Measurements from ENCODE around the gene DGKA.
"Not testable (repeated sequence)": the region's sequence is repeated elsewhere in the genome, so short reads cannot be mapped to it uniquely, and the experiment has no call there.

The DGKA gene

GRCh38 chr12:55969356-55969755, 38.4 kb downstream of the DGKA start:
- no peak for DNase-seq

- DNase-seq, result peak; percentile 72
These were observed 39.8 kb downstream of the DGKA start for GRCh38 chr12:55970775-55971174.

DNA sequence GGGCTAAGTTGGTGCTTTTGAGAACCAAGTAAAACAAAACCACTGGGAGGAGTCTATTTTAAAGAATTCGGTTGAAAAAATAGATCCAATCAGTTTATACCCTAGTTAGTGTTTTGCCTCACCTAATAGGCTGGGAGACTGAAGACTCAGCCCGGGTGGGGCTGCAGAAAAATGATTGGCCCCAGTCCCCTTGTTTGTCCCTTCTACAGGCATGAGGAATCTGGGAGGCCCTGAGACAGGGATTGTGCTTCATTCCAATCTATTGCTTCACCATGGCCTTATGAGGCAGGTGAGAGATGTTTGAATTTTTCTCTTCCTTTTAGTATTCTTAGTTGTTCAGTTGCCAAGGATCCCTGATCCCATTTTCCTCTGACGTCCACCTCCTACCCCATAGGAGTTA, 41.1 kb downstream of the DGKA start:
- peak; percentile 79 for DNase-seq

DNA sequence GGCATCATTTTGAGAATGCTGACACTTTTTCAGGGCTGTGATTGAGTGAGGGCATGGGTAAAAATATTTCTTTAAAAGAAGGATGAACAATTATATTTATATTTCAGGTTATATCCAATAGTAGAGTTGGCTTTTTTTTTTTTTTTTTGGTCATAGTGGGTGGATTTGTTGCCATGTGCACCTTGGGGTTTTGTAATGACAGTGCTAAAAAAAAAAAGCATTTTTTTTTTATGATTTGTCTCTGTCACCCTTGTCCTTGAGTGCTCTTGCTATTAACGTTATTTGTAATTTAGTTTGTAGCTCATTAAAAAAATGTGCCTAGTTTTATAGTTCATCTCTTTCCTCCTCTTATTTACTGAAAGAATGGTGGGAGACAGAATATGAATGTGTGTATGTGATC, 41.5 kb downstream of the DGKA start:
- no peak for DNase-seq

GRCh38 chr12:55972911-55973598, 42.1 kb downstream of the DGKA start:
- DNase-seq, result no peak

DNA sequence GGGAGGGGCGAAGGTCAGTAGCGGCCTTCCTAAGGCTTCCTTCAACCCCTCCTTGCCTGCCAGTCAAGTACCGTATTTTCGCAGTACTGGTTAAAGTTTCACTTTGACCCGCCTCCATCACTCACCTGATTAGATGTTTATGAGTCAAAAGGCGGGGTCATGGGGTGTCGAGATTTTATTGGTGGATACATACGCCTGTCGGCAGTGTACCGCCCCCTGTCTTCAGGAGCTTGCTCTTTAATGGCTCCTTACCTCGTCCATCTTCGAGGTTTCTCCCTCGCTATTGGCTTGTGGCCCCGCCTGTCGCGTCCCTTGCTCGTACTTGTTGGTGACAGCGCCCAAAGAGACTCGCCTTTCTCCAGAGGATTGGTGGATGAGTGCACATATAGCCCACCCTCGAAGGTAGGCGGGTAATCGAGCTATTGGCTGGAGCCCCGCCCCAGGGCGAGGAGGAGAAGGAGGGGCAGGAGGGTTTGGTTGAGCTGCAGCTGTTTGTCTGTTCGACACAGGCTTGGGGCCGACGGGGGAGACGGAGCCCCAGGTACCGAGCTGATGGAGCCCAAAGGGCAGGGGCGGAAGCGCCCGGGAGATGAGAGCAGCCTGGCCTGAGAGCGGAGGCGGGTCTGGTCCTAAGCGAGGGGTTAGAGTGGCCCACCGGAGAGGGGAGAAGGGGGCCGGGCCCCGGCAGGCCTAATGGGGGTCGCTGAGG, 42.8 kb downstream of the DGKA start, which contains the start of gene RAB5B:
TSS of gene RAB5B (plus strand) at position 480 of the 709 bp plus-strand sequence. CDS start 12,883 bp downstream, outside the sequence.
- DNase-seq, result peak; percentile 100

GRCh38 chr12:55974308-55974730, 43.4 kb downstream of the DGKA start:
- peak; percentile 55 for DNase-seq

DNA sequence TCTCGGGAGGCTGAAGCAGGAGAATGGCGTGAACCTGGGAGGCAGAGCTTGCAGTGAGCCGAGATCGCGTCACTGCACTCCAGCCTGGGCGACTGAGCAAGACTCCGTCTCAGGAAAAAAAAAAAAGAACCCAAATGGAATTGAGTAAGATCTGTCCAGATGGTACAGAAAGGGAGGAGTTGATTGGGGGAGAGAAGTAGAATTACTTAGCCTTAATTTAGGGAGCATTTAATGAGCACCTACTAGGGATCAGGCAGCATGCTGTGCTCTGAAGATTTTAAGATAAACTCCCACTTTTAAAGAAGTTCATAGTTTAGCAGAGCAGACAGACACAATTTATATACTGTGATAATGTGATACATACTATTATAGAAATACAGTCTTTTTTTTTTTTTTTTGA, 47.4 kb downstream of the DGKA start:
- no peak for DNase-seq

GRCh38 chr12:55979069-55979468, 48.1 kb downstream of the DGKA start:
- no peak for DNase-seq

DNA sequence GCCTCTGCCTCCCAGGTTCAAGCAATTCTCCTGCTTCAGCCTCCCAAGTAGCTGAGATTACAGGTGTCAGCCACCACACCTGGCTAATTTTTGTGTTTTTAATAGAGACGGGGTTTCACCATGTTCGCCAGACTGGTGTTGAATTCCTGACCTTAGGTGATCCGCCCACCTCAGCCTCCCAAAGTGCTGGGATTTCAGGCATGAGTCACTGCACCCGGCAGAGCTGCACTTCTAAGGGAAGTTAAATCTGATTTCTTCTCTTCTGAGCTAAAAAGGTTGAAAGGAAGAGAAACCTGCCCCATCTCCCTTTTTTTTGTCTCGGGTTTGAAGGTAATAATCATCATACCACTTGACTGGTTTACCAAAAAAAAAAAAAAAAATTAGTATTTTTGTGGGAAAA, 50.9 kb downstream of the DGKA start:
- not testable (repeated sequence) for DNase-seq

- no peak for DNase-seq
These were observed 51.5 kb downstream of the DGKA start for GRCh38 chr12:55982319-55982936.

- DNase-seq, result no peak
These were observed 52.4 kb downstream of the DGKA start for GRCh38 chr12:55983232-55983842.

DNA sequence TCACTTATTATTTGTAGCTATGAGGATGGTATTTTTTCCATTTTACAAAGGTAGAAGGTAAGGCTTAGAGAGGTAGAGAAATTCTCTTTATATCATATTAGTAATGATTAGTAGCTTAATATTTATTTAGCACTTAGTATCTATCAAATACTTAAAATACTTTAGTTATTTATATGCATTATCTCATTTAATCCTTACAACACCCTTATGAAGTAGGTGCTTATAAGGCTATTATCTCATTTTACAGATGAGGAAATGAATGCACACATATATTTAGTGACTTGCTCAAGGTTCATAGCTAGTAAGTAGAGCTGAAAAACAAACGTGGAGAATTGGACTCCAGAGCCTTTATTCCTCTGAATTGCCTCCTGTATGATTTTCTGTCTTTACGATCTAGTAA, 53.9 kb downstream of the DGKA start:
- no peak for DNase-seq

DNA sequence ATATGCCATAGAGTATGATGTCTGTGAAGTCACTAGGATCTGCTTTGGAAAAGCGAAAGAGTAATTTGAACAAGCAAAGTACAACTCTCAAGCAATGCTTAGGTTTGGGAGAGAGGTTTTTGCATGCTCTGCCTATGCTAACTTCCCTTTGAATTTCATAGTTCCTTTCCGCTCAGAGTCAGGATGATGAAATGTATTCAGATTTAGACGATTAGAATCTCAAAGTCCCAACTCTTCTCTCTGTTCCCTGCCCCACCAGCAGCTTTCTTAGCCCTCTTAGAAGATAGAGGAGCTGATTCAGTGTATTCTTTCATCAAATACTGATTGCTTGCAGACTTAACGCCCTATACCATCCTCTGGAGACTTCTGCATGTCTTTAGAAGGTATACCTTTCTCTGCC, 54.4 kb downstream of the DGKA start:
- DNase-seq, result no peak

- not testable (repeated sequence) for DNase-seq
These were observed 55.0 kb downstream of the DGKA start for GRCh38 chr12:55985976-55986375.

GRCh38 chr12:55991110-55991509, 60.1 kb downstream of the DGKA start:
- DNase-seq, result no peak

GRCh38 chr12:55993230-55993853, 62.4 kb downstream of the DGKA start:
- no peak for DNase-seq

DNA sequence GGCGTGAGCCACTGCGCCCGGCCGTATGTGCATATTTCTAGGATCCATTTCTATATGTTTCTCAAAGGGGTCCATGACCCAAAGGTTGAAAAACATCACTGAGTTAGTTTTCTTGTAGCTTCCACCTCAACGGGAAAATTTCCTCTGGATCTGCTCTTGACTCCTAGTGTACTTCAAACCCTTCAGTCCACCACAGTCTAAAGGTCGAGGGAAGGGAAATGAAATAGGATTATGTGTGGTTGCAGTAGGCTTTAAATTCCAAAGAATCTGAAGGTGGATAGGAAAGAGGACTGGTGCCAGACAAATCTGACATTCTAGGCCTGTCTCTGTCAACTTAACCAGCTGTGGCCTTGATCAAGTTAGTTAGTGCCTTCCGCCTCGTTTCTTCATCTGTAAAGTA, 64.4 kb downstream of the DGKA start:
- DNase-seq, result no peak

- DNase-seq, result peak; percentile 65
These were observed 65.3 kb downstream of the DGKA start for GRCh38 chr12:55996201-55996714.

DNA sequence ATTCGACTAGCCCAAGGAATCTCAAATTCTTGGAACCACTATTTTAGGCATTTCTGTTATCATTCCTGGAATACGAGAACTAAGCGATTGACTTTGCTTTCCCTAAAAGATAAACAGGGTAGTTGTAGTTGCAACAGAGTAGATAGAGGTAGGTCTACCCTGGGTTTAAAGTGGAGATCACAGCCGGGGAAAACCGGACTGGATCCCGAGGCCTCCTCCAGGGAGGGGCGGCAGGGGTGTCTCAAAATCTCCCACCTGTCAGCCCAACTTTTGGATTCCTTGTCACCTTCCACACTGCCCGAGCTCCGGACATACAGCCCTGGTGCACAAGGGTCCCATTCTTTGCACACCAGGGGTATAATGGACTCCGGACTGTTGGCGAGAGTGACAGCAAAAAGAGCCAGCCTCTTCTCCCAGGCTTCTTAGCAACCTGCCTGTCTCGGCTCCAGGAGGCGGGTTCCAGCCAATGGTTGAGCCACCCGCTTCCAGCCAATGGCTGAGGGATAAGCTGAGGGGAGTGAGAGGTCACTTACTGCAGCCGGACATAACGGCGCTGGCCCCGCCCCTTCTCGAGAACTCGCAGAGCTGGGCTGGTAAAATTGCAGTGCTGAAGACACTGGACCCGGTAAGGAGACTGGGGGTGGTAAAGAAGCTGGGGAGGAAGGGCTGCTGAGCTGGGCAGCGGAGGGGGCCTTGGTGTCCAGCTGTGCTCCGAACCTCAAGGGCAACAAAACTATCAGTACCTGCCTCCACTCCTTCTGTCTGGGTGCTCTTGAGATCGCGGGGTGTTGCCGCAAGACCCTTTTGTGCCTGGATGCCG, 66.0 kb downstream of the DGKA start, which contains the start of gene SUOX:
TSS of gene SUOX (plus strand) at position 562 of the 820 bp plus-strand sequence. CDS start 4,946 bp downstream, outside the sequence.
- DNase-seq, result peak; percentile 98

DNA sequence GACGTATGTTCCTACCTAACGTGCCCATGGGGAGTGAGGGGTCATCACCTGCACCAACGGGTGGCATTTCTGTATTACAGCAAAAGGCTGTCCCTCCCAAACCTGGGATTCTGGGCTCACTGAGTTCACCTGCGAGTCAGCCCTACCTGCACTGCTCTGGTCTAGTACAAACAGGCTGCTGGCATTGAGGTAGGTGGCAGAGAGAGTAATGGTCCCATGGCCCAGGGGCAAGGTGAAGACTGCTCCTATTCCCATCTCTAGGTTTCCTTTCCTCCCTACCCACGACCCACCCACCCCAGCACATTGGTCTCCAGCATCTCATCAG, 66.5 kb downstream of the DGKA start:
- no peak for DNase-seq

GRCh38 chr12:55999522-55999921, 68.6 kb downstream of the DGKA start:
- not testable (repeated sequence) for DNase-seq
